AG10803 (cell line): ENCODE measurements around the gene MVK.

Experiments used
- DNase-seq: peaks from one replicate; pipeline ENCODE4 v3.0.0; 2010; ENCODE audit warnings: low read depth
- H3K4me3 ChIP-seq: 2 replicates; pipeline ENCODE4 v1.5.1; 2011; ENCODE audit warnings: mild to moderate bottlenecking, low read length, control low read depth
- TF ChIP-seq, protein P1 (sequence below): conservative IDR thresholded peaks from 2 replicates; pipeline ENCODE4 v1.5.1; 2011; ENCODE audit warnings: mild to moderate bottlenecking, low read length, control low read depth, inconsistent platforms

The MVK gene

DNA sequence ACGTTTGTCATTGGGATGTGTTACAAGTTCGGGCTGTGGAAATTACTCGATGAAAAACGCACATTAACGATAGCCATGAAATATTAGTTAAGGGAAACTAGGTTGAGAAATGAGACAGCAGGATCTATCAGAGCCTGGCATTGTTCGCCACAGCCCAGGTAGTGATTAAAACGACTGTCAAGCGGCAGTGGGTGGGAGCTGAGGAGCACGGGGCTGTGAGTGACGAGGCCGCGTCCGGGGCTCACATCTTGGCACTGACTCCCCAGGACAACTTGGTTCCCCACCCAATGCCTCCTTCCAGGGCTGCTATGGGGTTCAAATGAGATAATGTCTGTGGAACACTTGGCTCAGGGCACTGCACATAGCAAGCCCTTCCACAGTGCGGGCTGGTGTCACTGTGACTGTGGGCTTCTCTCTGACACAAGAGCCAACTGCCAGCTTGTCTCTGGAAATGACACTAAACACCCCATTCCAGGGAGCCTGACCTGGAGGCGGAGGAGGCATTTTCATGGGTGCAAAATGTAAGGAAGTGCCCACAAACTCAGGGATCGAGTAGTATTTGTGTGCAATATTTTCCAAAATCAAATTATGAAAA is 19.6 kb upstream of the MVK start:
- DNase-seq: no peak
- H3K4me3 ChIP-seq: no peak overlapping the region
- TF ChIP-seq, protein P1, sequence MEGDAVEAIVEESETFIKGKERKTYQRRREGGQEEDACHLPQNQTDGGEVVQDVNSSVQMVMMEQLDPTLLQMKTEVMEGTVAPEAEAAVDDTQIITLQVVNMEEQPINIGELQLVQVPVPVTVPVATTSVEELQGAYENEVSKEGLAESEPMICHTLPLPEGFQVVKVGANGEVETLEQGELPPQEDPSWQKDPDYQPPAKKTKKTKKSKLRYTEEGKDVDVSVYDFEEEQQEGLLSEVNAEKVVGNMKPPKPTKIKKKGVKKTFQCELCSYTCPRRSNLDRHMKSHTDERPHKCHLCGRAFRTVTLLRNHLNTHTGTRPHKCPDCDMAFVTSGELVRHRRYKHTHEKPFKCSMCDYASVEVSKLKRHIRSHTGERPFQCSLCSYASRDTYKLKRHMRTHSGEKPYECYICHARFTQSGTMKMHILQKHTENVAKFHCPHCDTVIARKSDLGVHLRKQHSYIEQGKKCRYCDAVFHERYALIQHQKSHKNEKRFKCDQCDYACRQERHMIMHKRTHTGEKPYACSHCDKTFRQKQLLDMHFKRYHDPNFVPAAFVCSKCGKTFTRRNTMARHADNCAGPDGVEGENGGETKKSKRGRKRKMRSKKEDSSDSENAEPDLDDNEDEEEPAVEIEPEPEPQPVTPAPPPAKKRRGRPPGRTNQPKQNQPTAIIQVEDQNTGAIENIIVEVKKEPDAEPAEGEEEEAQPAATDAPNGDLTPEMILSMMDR: no peak

- TF ChIP-seq, protein P1: no peak
- no peak for DNase-seq
- no peak overlapping the region for H3K4me3 ChIP-seq
Observed at GRCh38 chr12:109554761-109555160, 18.8 kb upstream of the MVK start.

GRCh38 chr12:109555431-109556315 is 17.9 kb upstream of the MVK start:
- no peak overlapping the region for H3K4me3 ChIP-seq
- DNase-seq: no peak
- TF ChIP-seq, protein P1: no peak

DNA sequence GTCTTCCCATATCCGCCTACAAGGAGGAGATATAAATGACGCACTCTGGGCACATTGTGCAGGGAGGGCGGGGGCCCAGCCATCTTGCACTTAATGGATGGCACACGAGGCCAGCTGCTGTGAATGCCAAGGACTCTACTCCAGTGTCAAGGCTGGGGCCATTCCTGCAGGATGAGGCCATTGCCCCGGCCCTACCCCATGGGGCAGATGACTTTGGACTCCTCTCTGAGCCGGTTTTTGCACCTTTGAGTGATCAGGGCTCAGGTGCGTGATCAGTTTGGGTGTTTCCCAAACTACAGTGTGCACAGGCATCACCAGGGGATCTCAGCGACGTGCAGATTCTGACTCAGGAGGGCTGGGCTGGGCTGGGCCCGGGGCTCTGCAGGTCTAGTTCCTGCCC is 16.4 kb upstream of the MVK start:
- H3K4me3 ChIP-seq: no peak overlapping the region
- DNase-seq: no peak
- TF ChIP-seq, protein P1: no peak

DNA sequence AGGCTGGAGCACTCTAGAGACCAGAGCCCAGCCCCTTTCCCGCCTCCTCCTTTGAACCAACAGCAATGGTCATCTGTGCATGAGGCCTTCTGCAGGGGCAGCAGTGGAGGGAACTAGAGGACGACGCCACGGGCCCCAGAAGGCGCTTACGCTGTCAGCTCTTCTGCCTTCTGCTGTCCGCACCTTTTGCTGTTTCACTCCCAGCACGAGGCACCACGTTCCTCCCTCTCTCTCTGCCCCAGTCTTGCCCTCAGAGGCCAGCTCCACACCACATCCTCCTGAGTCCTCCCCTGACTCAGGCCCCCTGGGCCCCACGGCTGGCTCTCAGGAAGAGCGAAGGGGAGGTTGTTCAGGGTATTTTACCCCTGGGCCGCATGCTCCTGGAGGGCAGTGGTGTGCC is 15.8 kb upstream of the MVK start:
- no peak overlapping the region for H3K4me3 ChIP-seq
- TF ChIP-seq, protein P1: no peak
- no peak for DNase-seq

DNA sequence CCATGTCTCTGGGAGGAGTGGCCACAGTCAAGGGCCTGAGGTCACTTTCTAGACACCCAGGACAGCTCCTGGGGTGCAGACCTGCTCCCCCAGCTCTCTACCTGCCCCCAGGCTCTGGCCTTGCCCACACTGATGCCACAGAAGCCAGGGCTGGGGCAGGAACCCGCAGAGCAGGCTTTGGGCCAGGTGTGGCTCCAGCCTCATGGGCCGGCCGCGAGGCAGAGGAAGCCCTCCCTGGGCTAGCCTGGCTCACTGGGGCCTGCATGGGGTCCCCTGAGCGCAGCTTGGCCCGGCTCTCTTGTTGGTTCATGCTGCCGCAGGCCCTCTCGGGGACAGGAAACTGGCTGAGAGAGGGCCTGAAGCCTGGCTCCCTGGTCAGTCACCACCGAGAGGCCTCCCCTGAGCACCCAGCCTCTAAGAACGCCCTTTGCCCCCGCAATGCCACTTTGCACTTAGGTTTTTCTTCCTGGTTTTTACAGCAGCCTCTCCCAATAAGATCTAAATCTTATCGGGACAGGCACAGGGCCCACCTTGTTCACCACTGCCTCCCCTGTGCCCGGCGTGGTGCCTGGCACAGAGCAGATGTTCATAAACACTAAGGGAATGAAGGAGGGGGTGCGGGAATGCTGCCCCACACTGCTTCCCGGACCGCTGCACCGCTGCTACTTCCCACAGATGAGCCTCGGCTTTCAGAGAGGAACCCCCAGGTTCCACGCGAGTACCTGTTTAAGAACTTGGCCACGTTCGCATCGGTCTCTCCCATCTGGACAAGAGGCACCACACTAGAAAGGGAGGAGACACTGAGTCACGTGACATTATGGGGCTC is 15.0 kb upstream of the MVK start:
- no peak overlapping the region for H3K4me3 ChIP-seq
- DNase-seq: no peak
- TF ChIP-seq, protein P1: no peak
